Ishikawa (cell line): ENCODE data around the gene THOP1.

Experiments
- CEBPB ChIP-seq: IDR thresholded peaks from 2 replicates; pipeline ENCODE4 v1.6.1; 2012
- CREB1 ChIP-seq: IDR thresholded peaks from 2 replicates; pipeline ENCODE4 v1.6.1; 2012; ENCODE audit warnings: low read depth
- EGR1 ChIP-seq: IDR thresholded peaks from 2 replicates; pipeline ENCODE4 v1.6.1; 2012
- EP300 ChIP-seq: IDR thresholded peaks from 2 replicates; pipeline ENCODE4 v1.6.1; 2012; ENCODE audit warnings: borderline replicate concordance
- FOXM1 ChIP-seq: IDR thresholded peaks from 2 replicates; pipeline ENCODE4 v1.6.1; 2012; ENCODE audit warnings: low read depth, borderline replicate concordance
- NFIC ChIP-seq: IDR thresholded peaks from 2 replicates; pipeline ENCODE4 v1.6.1; 2012
- RAD21 ChIP-seq: IDR thresholded peaks from 2 replicates; pipeline ENCODE4 v1.6.1; 2012; ENCODE audit warnings: low read depth
- TAF1 ChIP-seq: IDR thresholded peaks from 2 replicates; pipeline ENCODE4 v1.6.1; 2012; ENCODE audit warnings: low read depth, mild to moderate bottlenecking
- TCF12 ChIP-seq: IDR thresholded peaks from 2 replicates; pipeline ENCODE4 v1.6.1; 2012; ENCODE audit warnings: low read depth
- TEAD4 ChIP-seq: IDR thresholded peaks from 2 replicates; pipeline ENCODE4 v1.6.1; 2012
- YY1 ChIP-seq: IDR thresholded peaks from 2 replicates; pipeline ENCODE4 v1.6.1; 2012; ENCODE audit warnings: low read depth
- ZBTB7A ChIP-seq: IDR thresholded peaks from 2 replicates; pipeline ENCODE4 v1.6.1; 2012; ENCODE audit warnings: low read depth
- TF ChIP-seq, protein P1 (sequence below): IDR thresholded peaks from 2 replicates; pipeline ENCODE4 v1.6.1; 2012
- TF ChIP-seq, protein P2 (sequence below): IDR thresholded peaks from 2 replicates; pipeline ENCODE4 v1.6.1; 2012
- TF ChIP-seq, protein P3 (sequence below): IDR thresholded peaks from 2 replicates; pipeline ENCODE4 v1.6.1; 2012; ENCODE audit warnings: low read depth, mild to moderate bottlenecking

The THOP1 gene

DNA sequence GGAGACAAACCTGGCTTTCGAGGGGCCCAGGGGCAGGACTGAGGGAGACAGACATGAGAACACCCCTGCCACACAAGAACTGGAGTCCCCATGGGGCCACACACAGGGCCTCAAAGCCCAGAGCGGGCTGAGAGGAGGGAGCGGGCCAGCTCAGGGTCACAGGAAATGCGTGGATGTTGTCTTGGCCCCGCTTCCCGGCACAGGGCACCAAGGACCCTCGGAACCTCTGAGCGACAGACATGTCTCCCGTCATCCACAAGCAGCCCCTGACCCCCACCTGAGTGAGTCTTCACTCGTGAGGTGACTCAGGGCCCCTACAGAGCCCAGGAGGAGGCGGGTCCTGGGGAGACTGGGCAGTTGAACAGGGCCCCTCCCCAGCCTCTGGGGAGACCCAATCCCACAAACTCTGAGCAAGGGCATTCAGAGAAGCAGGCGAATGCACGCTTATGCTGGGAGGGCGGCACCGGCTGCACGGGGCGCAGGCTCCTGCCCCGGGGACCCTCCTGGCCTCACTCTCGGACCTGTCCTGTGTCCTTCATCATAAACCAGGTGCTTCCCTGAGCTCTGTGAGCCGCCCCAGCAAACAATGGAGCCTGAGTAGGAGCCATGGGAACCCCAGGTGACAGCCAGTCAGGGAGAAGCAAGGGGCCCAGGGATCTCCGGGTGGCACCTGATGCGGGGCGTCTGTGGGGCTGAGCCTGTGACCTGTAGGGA is 22.4 kb upstream of the THOP1 start:
- TF ChIP-seq NFIC (no peak), RAD21 (no peak), TEAD4 (no peak), YY1 (no peak), TCF12 (no peak), FOXM1 (no peak), CEBPB (no peak), EGR1 (no peak), ZBTB7A (no peak), TAF1 (no peak), EP300 (no peak), CREB1 (no peak)
- TF ChIP-seq, protein P1, sequence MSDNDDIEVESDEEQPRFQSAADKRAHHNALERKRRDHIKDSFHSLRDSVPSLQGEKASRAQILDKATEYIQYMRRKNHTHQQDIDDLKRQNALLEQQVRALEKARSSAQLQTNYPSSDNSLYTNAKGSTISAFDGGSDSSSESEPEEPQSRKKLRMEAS, result no peak
- TF ChIP-seq, protein P2, sequence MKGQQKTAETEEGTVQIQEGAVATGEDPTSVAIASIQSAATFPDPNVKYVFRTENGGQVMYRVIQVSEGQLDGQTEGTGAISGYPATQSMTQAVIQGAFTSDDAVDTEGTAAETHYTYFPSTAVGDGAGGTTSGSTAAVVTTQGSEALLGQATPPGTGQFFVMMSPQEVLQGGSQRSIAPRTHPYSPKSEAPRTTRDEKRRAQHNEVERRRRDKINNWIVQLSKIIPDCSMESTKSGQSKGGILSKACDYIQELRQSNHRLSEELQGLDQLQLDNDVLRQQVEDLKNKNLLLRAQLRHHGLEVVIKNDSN, result no peak
- TF ChIP-seq, protein P3, sequence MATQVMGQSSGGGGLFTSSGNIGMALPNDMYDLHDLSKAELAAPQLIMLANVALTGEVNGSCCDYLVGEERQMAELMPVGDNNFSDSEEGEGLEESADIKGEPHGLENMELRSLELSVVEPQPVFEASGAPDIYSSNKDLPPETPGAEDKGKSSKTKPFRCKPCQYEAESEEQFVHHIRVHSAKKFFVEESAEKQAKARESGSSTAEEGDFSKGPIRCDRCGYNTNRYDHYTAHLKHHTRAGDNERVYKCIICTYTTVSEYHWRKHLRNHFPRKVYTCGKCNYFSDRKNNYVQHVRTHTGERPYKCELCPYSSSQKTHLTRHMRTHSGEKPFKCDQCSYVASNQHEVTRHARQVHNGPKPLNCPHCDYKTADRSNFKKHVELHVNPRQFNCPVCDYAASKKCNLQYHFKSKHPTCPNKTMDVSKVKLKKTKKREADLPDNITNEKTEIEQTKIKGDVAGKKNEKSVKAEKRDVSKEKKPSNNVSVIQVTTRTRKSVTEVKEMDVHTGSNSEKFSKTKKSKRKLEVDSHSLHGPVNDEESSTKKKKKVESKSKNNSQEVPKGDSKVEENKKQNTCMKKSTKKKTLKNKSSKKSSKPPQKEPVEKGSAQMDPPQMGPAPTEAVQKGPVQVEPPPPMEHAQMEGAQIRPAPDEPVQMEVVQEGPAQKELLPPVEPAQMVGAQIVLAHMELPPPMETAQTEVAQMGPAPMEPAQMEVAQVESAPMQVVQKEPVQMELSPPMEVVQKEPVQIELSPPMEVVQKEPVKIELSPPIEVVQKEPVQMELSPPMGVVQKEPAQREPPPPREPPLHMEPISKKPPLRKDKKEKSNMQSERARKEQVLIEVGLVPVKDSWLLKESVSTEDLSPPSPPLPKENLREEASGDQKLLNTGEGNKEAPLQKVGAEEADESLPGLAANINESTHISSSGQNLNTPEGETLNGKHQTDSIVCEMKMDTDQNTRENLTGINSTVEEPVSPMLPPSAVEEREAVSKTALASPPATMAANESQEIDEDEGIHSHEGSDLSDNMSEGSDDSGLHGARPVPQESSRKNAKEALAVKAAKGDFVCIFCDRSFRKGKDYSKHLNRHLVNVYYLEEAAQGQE, result no peak

DNA sequence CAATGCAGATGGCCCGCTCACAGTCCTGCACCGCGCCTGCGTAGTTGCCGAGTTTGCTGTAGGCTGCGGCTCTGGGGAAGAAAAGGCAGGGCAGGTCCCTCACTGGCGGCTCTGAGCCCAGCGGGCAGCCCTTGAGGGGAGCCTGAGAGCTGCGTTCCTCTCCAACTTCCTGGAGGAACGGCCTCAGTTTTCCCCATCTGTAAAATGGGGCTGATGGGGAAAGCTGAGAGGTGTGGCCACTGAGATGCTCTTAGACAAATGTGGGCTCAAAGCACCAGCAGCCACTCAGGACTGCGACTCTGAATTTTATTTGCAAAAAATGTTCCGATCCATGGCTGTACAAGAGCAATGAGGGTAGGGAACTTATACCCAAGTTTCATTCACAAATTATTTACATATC is 21.6 kb upstream of the THOP1 start:
- TF ChIP-seq NFIC (no peak), CREB1 (no peak), EGR1 (no peak), TAF1 (no peak), FOXM1 (no peak), TEAD4 (no peak), CEBPB (no peak)
- TF ChIP-seq, protein P1, result no peak

DNA sequence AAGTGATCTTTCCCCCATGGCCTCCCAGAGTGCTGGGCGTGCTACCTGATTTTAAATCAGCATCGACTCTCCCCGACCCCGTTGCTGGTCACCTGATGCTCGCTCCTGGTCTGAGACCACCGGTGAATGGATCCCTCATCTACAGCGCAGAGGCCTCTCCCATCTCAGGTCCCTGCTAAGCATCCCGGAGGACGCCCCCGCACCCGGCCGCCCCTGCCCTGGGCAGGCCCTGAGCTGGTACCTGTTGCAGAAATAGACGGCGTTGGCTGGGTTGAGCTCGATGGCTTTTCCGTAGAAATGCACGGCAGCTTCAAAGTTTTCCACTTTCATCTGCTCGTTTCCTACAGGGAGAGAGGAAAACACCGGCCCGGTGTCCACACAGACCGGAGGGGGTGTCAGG is 20.4 kb upstream of the THOP1 start:
- no peak for TF ChIP-seq EGR1
- no peak for TF ChIP-seq ZBTB7A
- no peak for TF ChIP-seq RAD21
- no peak for TF ChIP-seq CEBPB
- no peak for TF ChIP-seq TCF12
- no peak for TF ChIP-seq TAF1
- TF ChIP-seq YY1, result no peak
- no peak for TF ChIP-seq FOXM1
- TF ChIP-seq, protein P1, result no peak

DNA sequence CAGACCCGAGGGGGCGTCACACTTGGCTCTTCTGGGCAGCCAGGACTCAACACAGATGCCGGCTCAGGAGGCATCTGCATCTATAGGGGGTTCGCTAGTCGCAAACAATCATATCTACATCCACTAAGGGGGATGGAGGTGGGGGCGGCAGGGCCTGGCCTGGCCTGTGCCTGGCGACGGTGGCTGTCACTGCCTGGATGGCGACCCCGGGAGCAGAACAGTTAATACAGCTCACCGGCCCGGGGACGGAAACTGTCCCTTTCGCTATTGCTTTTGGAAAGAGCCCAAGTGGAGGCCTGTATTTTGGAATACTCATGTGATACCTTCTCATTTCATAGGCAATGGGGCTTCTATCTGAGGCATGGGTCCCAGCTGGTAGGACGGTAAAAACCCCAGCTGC is 19.9 kb upstream of the THOP1 start:
- TF ChIP-seq CREB1, result no peak
- no peak for TF ChIP-seq FOXM1
- no peak for TF ChIP-seq YY1
- TF ChIP-seq TAF1, result no peak
- no peak for TF ChIP-seq NFIC
- TF ChIP-seq, protein P3, result no peak
- TF ChIP-seq TCF12, result no peak
- TF ChIP-seq, protein P1, result no peak
- no peak for TF ChIP-seq ZBTB7A
- TF ChIP-seq, protein P2, result no peak
- TF ChIP-seq EP300, result no peak
- no peak for TF ChIP-seq CEBPB
- TF ChIP-seq EGR1, result no peak

DNA sequence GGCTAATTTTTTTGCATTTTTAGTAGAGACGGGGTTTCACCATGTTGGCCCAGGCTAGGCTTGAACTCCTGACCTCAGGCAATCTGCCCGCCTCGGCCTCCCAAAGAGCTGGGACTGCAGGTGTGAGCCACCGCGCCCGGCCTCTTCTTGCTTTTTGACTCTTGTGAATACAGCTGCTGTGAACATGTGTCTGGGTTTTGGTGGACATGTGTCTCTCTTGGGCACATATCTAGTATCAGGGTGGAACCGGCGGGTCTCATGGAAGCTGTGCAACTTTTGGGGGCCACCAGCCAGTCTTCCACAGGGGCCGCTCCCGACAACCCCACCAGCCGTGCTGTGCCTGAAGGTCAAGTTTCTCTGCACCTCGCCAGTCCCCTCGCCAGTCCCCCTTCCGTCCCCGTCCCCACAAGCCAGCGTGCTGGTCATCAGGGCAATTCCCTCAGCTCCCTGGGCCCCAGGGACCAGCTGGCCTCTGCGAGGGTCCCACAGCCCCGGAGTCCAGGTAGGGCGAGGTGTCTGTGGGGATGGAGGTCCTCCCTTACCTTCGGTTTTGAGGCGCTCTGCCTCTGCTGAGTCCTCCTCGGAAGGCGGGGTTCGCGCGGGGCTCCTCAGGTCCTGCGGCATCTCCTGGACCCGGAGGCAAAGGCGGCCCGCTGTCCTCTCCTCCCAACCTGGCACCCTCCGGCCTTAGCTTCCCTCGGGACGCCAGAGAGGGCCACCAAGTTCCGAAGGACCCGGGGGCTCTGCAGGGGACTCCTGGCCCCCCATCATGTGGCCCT is 18.5 kb upstream of the THOP1 start:
- TF ChIP-seq EGR1, result no peak
